Fibroblast of lung (primary cell): ENCODE data around the gene RCSD1. TPM values are rescaled to one million over a fixed set of nuclear protein-coding genes. Genes with fewer than 3 reads are reported as not detected.

ENCODE experiments used
- DNase-seq, 2 donors: peaks; one replicate each; pipeline versions ENCODE4 v3.0.0 to v3.0.0-alpha.2; 2010; ENCODE audit warnings: low read depth in 2 of 2
- H2AFZ ChIP-seq: 2 replicates; pipeline ENCODE4 v1.5.1; 2012; ENCODE audit warnings: low read length, control low read depth, inconsistent platforms
- H3K27ac ChIP-seq: 2 replicates; pipeline ENCODE4 v1.5.1; 2011; ENCODE audit warnings: low read length, control low read depth; ENCODE audit not compliant: insufficient read depth
- H3K27me3 ChIP-seq: 2 replicates; pipeline ENCODE4 v1.5.1; 2011; ENCODE audit warnings: mild to moderate bottlenecking, low read length; ENCODE audit not compliant: control insufficient read depth, insufficient read depth
- H3K36me3 ChIP-seq: 2 replicates; pipeline ENCODE4 v1.5.1; 2011; ENCODE audit warnings: low read length; ENCODE audit not compliant: control insufficient read depth, insufficient read depth
- H3K4me1 ChIP-seq: 2 replicates; pipeline ENCODE4 v1.5.1; 2011; ENCODE audit warnings: low read length; ENCODE audit not compliant: control insufficient read depth, insufficient read depth; ENCODE audit errors: extremely low read depth
- H3K4me2 ChIP-seq: 2 replicates; pipeline ENCODE4 v1.5.1; 2011; ENCODE audit warnings: low read length, control low read depth; ENCODE audit not compliant: insufficient read depth; ENCODE audit errors: extremely low read depth
- H3K4me3 ChIP-seq, 4 experiments: fragments of 200-600 bp in 1 of 4; sonication (generic) in 1 of 4; replicated peaks in 1 of 4; 2 replicates each; pipeline ENCODE4 v1.5.1; 2011 to 2016; ENCODE audit warnings: low read length in 4 of 4, low read depth in 3 of 4, mild to moderate bottlenecking in 3 of 4, control low read depth in 2 of 4, inconsistent platforms in 1 of 4, mixed read lengths in 1 of 4; ENCODE audit not compliant: insufficient read depth in 1 of 4; ENCODE audit errors: control extremely low read depth in 1 of 4
- H3K79me2 ChIP-seq: 2 replicates; pipeline ENCODE4 v1.5.1; 2012; ENCODE audit warnings: mild to moderate bottlenecking, low read length, inconsistent platforms; ENCODE audit not compliant: control insufficient read depth, insufficient read depth
- H3K9ac ChIP-seq: 2 replicates; pipeline ENCODE4 v1.5.1; 2011; ENCODE audit warnings: mild to moderate bottlenecking, low read length, control low read depth; ENCODE audit not compliant: insufficient read depth
- H3K9me3 ChIP-seq: 2 replicates; pipeline ENCODE4 v1.5.1; 2012; ENCODE audit warnings: low read depth, low read length; ENCODE audit not compliant: control insufficient read depth, insufficient read depth
- H4K20me1 ChIP-seq: 2 replicates; pipeline ENCODE4 v1.5.1; 2011; ENCODE audit warnings: low read length; ENCODE audit not compliant: control insufficient read depth, insufficient read depth; ENCODE audit errors: extremely low read depth
- CTCF ChIP-seq, 2 donors: IDR thresholded peaks in 1 of 2; conservative IDR thresholded peaks in 1 of 2; 1 replicate in 1 of 2; 2 replicates in 1 of 2; pipeline ENCODE4 v1.5.1; 2011 to 2012; ENCODE audit warnings: low read length in 2 of 2, control low read depth in 1 of 2, inconsistent platforms in 1 of 2, low read depth in 1 of 2, mild to moderate bottlenecking in 1 of 2
- EZH2 ChIP-seq: IDR thresholded peaks from 2 replicates; pipeline ENCODE4 v1.5.1; 2012; ENCODE audit warnings: low read length, control low read depth, mild to moderate bottlenecking; ENCODE audit errors: missing control alignments
- polyA plus RNA-seq, 2 donors: library from polyadenylated mRNA; depleted of rRNA in 1 of 2; stranded (reverse) in 1 of 2; unstranded in 1 of 2; fragments of >200 nt; gene quantifications; 2 replicates each; pipeline ENCODE4 v1.2.1, GENCODE V29; 2011 to 2012; ENCODE audit warnings: missing spikeins in 1 of 2
- total RNA-seq: library from RNA; depleted of rRNA; stranded (reverse); fragments of >200 nt; gene quantifications from 2 replicates; pipeline ENCODE4 v1.2.1, GENCODE V29; 2014

Gene RCSD1
- total and polyA plus RNA-seq, 2 donors (not counting 1 experiment from before 2014, with no cell fraction given): under 0.01 to 4.1 TPM

DNA sequence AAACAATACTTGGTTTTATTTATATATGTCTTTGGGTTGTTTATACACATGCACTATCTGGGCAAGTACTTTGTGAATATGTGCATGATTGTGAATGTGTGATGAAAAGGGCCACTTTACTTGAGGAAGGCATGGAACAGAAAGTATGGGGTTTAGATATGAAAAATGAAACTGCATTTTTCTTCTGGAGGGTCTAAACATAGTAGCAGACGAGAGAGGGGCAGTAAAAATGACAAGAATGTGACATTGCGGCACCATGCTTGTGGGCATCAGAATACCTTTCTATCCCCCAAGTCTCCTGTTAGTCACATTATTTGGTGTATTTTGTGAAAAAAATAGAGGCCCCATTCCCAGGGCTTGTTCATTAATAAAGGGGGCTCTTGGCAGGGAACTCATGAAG lies 76.3 kb downstream of the RCSD1 start:
- no peak overlapping the region for H3K4me2 ChIP-seq
- H4K20me1 ChIP-seq: no peaks in the 10 kb centered on the region
- no peaks in the 10 kb centered on the region for H3K9me3 ChIP-seq
- no peak overlapping the region for H3K27ac ChIP-seq
- DNase-seq: no peak
- no peak overlapping the region for H3K4me3 ChIP-seq
- no peaks in the 10 kb centered on the region for H3K79me2 ChIP-seq
- no peak overlapping the region for H2AFZ ChIP-seq
- H3K27me3 ChIP-seq: peaks cover 9% of the 10 kb centered on the region
- H3K9ac ChIP-seq: no peak overlapping the region
- no peaks in the 10 kb centered on the region for H3K4me1 ChIP-seq
- no peak for TF ChIP-seq CTCF (conservative IDR thresholded peaks at IDR 0.05 in 1 of 2, IDR thresholded peaks at IDR 0.05 in 1 of 2; ENCODE audit: low read depth in 1 of 2, low read length in 2 of 2)
- no peak for TF ChIP-seq EZH2
- no peaks in the 10 kb centered on the region for H3K36me3 ChIP-seq

DNA sequence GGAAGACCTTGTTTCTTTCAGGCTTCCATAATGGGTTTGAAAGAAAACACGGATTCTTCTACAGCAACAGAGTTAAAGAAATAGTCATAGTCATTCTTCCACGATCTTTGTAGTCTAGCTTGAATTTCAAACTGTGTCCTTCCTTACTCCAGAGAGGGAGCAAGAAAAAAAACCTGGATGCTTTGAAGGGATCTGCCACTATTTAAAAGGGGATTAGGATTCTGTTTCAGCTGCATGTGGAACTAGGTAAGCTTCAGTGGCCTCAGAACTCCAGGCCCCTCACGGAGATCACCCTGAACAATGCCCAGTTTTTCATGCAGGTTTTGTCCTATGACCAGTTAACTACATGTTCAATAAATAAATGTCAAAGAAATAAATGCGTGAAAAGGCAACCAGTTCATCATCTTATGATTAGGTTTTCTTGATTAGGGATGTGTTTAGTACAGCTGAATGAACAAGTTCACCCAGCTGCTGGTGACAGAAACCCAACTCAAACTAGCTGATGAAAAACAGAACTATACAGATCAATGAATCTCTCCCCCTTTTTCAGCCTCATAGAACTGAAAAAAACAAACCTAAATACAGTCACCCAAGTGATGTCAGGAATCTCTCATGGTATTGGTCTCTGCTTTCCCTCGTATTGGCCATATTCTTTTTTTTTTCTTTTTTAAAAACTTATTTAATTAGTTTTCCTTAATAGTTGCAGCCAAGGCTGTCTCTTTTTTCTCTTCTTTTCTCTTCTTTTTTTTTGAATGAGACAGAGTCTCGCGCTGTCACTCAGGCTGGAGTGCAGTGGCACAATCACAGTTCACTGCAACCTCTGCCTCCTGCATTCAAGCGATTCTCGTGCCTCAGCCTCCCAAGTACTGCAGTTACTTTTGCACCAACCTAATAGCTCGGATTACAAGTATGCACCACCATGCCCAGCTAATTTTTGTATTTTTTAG lies 77.2 kb downstream of the RCSD1 start:
- no peaks in the 10 kb centered on the region for H3K79me2 ChIP-seq
- no peak for DNase-seq

GRCh38 chr1:167707942-167708341 lies 77.9 kb downstream of the RCSD1 start:
- H3K79me2 ChIP-seq: no peaks in the 10 kb centered on the region
- no peaks in the 10 kb centered on the region for H3K36me3 ChIP-seq
- no peaks in the 10 kb centered on the region for H4K20me1 ChIP-seq
- no peak overlapping the region for H3K9ac ChIP-seq
- no peak overlapping the region for H3K4me3 ChIP-seq
- peaks cover 8% of the 10 kb centered on the region for H3K27me3 ChIP-seq
- H3K4me2 ChIP-seq: no peak overlapping the region
- H2AFZ ChIP-seq: no peak overlapping the region
- H3K9me3 ChIP-seq: no peaks in the 10 kb centered on the region
- H3K4me1 ChIP-seq: no peaks in the 10 kb centered on the region
- no peak overlapping the region for H3K27ac ChIP-seq
- DNase-seq: no peak
- TF ChIP-seq CTCF (conservative IDR thresholded peaks at IDR 0.05 in 1 of 2, IDR thresholded peaks at IDR 0.05 in 1 of 2; ENCODE audit: low read depth in 1 of 2, low read length in 2 of 2) (no peak), EZH2 (no peak)

More for the DNA sequence above, 77.2 kb downstream of the RCSD1 start:
- Histone ChIP-seq H3K9ac (no peak overlapping the region), H3K27me3 (peaks cover 9% of the 10 kb centered on the region), H3K4me1 (no peaks in the 10 kb centered on the region), H3K27ac (no peak overlapping the region), H2AFZ (no peak overlapping the region), H3K36me3 (no peaks in the 10 kb centered on the region), H3K9me3 (no peaks in the 10 kb centered on the region), H3K4me2 (no peak overlapping the region), H4K20me1 (no peaks in the 10 kb centered on the region), H3K4me3 (no peak overlapping the region)
- TF ChIP-seq EZH2 (no peak), CTCF (conservative IDR thresholded peaks at IDR 0.05 in 1 of 2, IDR thresholded peaks at IDR 0.05 in 1 of 2; ENCODE audit: low read depth in 1 of 2, low read length in 2 of 2) (no peak)
